ENCODE results near the gene SNAPC1. TPM values are rescaled to one million over a fixed set of nuclear protein-coding genes. Genes with fewer than 3 reads are reported as not detected.
"Not testable (repeated sequence)": the region's sequence is repeated elsewhere in the genome, so short reads cannot be mapped to it uniquely, and the experiment has no call there.

Gene SNAPC1, protein sequence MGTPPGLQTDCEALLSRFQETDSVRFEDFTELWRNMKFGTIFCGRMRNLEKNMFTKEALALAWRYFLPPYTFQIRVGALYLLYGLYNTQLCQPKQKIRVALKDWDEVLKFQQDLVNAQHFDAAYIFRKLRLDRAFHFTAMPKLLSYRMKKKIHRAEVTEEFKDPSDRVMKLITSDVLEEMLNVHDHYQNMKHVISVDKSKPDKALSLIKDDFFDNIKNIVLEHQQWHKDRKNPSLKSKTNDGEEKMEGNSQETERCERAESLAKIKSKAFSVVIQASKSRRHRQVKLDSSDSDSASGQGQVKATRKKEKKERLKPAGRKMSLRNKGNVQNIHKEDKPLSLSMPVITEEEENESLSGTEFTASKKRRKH
- 1 to 10 TPM; 1.7 to 2.2 TPM for total RNA-seq
- long read RNA-seq, partial matches to known transcripts, result 0 of 5 reads
- long read RNA-seq, other reads (novel, unspliced or antisense), result 1 of 5 reads

DNA sequence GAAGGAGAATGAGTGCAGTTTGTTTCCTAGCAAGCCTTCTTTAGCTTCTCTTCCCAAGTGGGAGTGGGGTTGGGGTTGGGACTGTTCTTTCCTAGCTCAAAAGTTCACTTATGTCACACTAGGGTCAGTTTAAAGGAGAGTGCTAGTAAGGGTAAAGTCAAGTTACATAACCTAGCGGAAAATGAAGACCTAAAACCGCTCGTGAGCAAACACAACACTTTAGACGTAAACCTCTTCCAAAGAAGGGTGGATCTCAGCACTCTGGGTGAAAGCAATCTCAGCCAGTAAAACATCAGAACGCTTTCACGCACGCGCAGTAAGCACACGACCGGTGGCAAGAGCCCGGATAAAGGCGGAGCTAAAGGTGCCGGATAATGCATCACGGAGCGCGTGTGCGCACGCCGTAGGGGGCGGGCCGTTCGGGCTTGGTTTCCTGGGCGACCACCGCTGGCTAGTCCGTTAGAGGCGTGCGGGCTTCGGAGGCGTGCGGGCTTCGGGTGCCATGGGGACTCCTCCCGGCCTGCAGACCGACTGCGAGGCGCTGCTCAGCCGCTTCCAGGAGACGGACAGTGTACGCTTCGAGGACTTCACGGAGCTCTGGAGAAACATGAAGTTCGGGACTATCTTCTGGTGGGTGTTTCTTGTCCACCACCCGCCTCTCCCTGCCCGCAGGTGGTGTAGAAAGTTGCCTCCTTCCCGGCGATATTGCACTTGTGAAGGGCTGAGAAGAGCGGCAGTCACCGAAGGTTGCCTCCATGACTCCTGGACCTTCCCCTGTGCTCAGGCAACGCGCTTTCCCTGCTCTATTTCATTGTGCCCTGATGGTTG lies at the start of gene SNAPC1:
SNAPC1 (plus strand) TSS at position 462 of the 828 bp plus-strand sequence; CDS start at position 503, 41 bp downstream.
- ATAC-seq, result peak; percentile 99
- peak; percentile 98 to 99 for DNase-seq
- intact Hi-C loops (cut with DNase I, micrococcal nuclease), result no loop called here

DNA sequence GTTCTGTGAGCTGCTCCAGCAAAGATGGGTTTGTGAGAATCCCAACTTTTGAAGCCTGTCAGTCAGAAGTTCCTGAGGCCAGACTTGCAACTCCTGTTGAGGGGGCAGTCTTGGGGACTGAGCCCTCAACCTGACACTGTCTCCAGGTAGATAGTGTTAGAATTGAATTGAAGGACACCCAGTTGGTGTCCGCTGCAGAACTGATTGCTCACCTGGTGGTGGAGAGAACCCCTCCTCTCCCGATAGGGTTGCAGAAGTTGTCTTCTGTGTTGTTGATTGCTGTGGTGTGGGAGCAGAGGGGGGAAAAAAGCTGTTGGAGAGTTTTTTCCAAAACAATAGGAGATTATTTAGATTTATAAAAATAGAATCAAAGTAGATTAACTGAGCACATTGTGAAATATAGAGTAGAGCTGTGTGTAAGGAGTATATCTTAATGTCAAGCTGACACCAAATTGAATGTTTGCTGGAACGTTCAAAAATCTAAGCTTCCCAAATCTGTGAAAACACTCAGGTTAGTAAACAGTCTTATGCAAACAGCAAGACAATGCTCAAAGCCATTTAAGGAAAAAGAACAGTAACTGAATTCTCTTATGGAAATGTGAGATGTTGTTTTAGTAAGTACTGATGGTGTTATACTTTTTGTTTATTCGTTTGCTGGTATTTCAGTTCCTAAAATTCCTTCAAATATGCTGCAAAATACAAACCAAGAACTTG lies 48.3 kb upstream of the SNAPC1 start:
- intact Hi-C loops (cut with DNase I, micrococcal nuclease), result no loop called here
- no peak for DNase-seq
- no peak for ATAC-seq

DNA sequence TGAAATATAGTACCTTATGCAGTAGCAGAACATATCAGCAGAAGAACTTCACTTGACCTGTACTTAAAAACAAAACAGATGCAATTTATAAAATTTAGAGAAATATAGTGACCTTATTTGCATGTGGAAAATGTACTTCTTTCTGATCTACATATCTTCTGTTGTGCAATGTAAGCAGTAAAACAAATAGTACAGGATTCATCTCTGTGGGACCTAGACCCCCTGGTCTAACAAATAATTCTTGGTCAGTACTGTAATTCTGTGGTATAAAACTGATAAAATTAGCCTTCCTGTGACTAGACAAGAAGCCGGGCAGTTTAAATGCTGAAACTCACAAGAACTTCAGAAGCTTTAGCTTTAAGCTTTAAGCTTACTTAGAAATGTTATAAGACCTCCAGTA lies 45.3 kb upstream of the SNAPC1 start:
- intact Hi-C loops (cut with DNase I, micrococcal nuclease), result no loop called here
- no peak for DNase-seq
- no peak for ATAC-seq

DNA sequence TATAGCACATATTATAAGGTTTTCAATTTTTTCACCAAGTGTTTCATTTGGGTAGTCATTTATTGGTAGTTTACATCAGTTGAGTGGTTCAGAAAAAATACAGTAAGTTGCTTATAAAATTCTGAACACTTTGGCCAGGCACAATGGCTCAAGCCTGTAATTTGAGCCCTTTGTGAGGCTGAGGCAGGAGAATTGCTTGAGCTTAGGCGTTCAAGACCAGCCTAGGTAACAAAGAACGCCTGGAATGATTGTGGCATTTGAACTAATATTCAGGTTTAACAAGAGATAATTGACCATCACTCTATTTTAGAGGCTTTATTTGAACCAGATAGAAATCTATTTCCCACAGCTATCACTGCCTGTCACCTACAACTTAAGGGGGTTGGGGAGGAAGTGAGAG lies 44.2 kb upstream of the SNAPC1 start:
- intact Hi-C loops (cut with DNase I, micrococcal nuclease), result no loop called here
- ATAC-seq (no peak), DNase-seq (no peak)

DNA sequence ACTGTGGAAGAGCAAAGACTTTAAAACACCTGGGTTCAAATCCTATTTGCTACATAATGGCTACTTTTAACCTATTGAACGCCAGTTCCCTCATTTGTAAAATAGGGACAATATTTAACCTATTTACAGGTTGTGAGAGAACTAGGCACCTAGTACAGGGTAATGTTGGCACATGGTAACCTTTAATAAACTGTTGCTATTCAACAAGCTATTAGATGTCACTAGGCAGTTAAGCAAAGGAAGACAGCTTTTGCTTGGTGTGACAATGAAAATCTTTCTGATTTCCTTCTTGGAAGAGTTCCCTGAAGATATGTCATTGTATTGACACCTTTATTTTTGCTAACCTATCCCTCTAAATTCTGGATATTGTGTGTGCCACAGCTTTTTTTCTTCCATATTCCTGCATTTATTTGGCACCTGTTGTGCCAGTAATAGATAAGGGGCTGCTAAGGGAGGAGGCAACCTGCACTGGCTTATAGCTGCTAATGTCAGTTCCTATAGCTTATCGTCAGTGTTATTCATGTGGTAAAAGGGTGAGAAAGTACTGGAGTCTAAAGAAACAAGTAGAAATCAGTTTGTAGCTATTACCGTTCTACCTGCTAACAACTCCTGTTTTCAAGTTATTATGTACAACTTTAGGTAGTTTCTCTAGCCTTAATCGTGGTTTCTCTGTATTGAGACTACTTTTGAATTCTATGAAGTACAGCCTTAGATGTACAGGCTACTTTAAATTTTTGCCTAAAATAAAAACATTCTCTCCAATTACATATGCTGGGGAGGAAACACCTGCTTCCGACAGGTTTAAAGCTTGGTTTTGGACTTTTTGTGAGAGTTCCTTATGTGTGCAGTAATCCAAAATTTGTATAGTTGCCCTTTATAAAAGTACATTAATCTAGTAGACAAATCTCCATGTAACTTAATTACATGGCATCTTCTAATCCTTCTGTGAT lies 42.6 kb upstream of the SNAPC1 start:
- intact Hi-C loops (cut with DNase I, micrococcal nuclease), result no loop called here
- no peak for ATAC-seq
- DNase-seq, result no peak

DNA sequence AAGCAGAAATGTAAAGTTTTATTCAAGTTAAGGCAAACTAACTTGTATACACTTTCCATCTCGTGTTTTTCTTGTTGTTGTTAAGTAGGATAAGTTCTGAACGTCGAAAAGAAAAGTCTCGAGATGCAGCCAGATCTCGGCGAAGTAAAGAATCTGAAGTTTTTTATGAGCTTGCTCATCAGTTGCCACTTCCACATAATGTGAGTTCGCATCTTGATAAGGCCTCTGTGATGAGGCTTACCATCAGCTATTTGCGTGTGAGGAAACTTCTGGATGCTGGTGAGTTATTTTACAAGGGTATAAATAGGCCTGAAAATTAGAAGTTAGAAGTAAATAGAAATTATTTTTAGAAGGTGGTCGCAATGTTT lies 41.9 kb upstream of the SNAPC1 start:
- no peak for DNase-seq
- intact Hi-C loops (cut with DNase I, micrococcal nuclease), result no loop called here
- ATAC-seq, result no peak

DNA sequence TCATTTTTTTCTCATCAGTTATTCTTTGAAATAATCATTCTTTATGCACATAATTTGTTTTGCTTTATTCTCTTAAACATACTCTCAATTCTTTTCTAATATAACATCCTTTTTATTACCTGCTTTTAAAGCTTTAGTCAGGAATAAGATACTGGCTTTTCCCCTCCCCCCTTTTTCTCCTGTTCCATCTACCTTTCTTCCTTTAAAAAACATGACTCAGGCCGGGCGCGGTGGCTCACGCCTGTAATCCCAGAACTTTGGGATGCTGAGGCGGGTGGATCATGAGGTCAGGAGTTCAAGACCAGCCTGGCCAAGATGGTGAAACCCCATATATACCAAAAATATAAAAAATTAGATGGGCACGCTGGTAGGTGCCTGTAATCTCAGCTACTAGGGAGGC lies 41.5 kb upstream of the SNAPC1 start:
- DNase-seq (no peak), ATAC-seq (no peak)
- intact Hi-C loops (cut with DNase I, micrococcal nuclease), result no loop called here

DNA sequence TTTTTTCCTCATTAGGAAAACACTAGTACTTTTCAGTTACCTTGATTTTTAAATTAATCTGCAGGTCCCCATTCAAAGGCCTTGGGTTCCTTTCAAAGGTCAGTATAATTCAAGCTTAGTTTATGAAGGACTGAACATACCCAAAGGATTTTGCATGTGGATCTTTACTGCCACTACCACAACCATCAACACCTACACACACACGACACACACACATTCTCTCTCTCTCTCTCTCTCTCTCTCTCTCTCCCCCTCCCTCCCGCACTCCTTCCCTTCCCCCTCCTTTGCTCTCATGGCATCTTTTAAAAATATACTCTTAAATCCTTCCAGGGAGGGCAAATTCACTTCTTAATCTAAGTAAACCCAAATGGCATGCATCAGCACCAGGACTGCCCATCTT lies 38.1 kb upstream of the SNAPC1 start:
- DNase-seq (no peak), ATAC-seq (no peak)
- intact Hi-C loops (cut with DNase I, micrococcal nuclease), result no loop called here

DNA sequence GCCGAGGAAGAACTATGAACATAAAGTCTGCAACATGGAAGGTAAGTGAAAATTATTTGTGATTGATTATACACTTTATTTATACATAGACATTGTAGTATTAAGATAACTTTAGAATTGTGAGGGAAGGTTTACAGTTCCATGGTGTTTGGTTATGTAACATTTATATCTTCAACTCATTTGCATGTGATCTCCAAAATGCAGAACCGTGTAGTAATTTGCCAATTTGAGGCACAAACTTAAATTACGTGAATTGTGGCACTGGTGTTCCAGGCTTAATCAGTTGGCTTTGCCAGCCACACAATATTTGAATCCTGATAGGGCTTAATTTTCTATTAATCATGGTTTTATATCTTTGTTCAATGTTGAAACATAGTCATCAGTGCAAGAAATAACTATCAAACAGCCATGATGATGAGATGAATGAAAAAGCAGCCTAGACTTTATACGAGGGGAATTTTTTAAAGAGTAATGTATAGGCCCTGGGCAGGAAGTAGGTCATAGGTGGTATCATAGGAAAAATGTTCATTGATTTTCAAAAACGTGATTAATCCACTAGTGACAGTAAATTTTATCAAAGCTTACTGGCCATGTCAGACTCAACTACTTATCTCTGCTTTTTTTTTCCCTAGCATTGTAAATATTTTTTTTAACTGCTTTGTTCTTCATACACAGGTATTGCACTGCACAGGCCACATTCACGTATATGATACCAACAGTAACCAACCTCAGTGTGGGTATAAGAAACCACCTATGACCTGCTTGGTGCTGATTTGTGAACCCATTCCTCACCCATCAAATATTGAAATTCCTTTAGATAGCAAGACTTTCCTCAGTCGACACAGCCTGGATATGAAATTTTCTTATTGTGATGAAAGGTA lies 35.2 kb upstream of the SNAPC1 start:
- DNase-seq (no peak), ATAC-seq (no peak)
- intact Hi-C loops (cut with DNase I, micrococcal nuclease), result no loop called here

DNA sequence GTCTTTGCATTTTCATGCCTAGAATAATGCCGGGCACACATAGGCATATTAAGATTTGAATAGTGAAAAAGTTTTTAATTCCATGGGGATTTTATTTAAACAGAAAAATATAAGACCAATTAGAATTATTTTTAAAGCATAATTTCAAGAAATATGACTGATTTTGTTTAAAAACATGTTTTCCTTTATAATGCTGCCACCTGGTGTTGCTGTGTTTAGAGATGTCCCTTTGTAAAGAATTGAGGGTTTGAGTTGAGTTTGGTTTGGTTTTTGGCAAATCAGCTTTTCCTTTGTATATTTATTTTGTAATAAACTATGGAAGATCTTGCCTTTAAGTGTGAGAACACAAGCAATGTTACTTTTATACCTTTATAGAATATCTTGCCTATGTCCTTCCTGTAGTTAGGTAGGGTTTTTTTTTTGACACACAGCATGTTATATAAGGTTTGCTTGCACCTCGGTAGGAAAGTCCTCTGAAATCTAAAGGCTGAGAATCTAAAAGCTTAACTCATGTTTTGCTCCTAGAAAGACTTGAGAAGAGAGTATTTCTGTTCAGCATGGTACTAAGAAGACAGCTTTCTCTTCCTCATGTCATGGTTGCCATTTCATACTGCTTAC lies 31.4 kb upstream of the SNAPC1 start:
- intact Hi-C loops (cut with DNase I, micrococcal nuclease), result loop anchor here in 1 of 2 donors (10.0 kb wide), 1 partner anchor 266 kb away; no protein-coding TSS in a partner anchor
- ATAC-seq, result no peak
- no peak for DNase-seq

DNA sequence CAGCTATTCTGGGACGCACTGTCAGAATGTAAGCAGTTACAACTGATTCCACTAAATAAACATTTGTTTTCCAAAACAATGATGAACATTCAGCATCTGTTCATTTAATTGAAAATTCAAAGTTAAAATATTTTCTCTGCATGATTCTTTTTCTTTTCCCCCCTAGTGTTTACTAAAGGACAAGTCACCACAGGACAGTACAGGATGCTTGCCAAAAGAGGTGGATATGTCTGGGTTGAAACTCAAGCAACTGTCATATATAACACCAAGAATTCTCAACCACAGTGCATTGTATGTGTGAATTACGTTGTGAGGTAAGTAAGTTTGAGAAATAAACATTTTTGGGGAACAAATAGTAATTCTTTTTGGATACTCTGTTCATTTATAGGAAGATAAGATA lies 28.2 kb upstream of the SNAPC1 start:
- intact Hi-C loops (cut with DNase I, micrococcal nuclease), result loop anchor here in 1 of 2 donors (10.0 kb wide), 1 partner anchor 269 kb away; no protein-coding TSS in a partner anchor
- ATAC-seq, result no peak
- no peak for DNase-seq

DNA sequence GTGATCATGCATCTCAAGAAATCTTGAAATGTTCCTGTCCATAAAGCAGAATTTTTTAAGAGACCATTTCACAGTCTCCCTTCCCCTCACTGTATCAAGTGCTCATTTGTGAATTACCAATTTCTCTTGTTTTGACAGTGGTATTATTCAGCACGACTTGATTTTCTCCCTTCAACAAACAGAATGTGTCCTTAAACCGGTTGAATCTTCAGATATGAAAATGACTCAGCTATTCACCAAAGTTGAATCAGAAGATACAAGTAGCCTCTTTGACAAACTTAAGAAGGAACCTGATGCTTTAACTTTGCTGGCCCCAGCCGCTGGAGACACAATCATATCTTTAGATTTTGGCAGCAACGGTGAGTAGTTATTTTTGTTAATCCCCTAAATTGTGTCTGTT lies 25.5 kb upstream of the SNAPC1 start:
- intact Hi-C loops (cut with DNase I, micrococcal nuclease), result loop anchor here in 1 of 2 donors (10.0 kb wide), 1 partner anchor 272 kb away; no protein-coding TSS in a partner anchor
- no peak for DNase-seq
- ATAC-seq, result no peak

DNA sequence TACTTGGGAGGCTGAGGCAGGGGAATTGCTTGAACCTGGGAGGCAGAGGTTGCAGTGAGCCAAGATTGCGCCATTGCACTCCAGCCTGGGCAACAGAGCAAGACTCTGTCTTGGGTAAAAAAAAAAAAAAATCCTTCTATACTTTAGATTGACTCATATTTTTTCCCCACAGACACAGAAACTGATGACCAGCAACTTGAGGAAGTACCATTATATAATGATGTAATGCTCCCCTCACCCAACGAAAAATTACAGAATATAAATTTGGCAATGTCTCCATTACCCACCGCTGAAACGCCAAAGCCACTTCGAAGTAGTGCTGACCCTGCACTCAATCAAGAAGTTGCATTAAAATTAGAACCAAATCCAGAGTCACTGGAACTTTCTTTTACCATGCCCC lies 24.3 kb upstream of the SNAPC1 start:
- no peak for DNase-seq
- intact Hi-C loops (cut with DNase I, micrococcal nuclease), result loop anchor here in 1 of 2 donors (10.0 kb wide), 1 partner anchor 273 kb away; no protein-coding TSS in a partner anchor
- ATAC-seq, result no peak

DNA sequence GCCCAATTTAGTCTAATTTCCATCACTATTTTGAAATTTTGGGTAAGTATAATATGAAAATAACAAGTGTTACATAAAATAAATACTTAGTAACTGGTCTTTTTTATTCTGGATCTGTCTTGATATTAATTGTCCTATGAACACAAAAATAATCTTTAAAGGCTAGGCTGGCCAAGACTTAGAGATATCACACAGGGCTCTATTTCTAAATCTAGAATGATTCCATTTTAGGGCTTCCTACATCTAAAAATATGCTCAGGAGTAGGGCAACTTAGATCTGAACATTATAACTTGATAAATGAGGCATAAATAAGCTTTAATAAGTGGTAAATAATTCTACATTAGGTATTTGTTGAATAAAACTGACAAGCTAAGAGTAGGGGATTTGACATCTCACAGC lies 23.1 kb upstream of the SNAPC1 start:
- DNase-seq (no peak), ATAC-seq (no peak)
- intact Hi-C loops (cut with DNase I, micrococcal nuclease), result loop anchor here in 1 of 2 donors (10.0 kb wide), 1 partner anchor 274 kb away; no protein-coding TSS in a partner anchor

DNA sequence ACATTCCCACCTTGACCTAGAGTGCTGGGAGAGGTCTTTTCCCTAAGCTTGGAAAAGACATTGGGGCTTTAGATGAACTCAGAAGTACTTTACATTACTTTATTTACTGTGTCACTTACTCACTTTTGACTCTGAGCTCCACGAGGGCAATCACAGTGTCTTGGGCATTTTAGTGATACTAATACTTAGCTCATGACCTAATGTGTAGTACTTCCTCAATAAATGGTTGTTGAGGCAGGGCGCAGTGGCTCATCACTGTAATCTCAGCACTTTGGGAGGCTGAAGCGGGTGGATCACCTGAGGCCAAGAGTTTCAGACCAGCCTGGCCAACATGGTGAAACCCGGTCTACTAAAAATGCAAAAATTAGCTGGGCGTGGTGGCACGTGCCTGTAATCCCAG lies 19.8 kb upstream of the SNAPC1 start:
- intact Hi-C loops (cut with DNase I, micrococcal nuclease), result no loop called here
- DNase-seq, result no peak
- ATAC-seq, result peak; percentile 84

DNA sequence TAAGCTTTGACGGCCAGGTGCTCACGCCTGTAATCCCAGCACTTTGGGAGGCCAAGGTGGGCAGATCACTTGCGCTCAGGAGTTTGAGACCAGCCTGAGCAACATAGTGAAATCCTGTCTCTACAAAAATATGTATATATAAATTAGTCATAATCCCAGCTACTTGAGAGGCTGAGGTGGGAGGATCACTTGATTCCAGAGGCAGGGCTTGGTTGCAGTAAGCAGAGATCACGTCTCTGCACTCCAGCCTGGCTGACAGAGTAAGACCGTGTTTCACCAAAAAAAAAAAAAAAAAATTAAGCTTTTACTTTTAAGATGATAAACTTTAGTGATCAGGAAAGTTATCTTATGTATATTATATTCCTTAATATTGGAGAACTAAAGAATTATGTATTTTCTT lies 18.0 kb upstream of the SNAPC1 start:
- no peak for ATAC-seq
- intact Hi-C loops (cut with DNase I, micrococcal nuclease), result no loop called here

DNA sequence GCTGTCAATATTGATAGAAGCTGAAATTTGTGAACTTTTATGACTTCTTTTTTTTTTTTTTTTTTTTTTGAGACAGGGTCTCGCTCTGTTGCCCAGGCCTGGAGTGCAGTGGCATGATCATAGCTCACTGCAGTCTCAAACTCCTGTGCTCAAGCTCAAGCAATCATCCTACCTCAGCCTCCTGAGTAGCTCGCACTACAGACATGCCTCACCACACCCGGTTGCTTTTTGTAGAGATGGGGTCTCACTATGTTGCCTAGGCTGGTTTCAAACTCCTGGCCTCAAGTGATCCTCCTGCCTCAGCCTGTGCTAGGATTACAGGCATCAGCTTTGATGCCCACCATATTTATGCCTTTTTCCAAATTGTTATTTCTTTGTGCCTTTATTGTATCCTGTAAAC lies 15.9 kb upstream of the SNAPC1 start:
- ATAC-seq; DNase-seq; intact Hi-C loops (cut with DNase I, micrococcal nuclease): not testable (repeated sequence)

More for the DNA sequence above, 18.0 kb upstream of the SNAPC1 start:
- DNase-seq, result no peak
